ENCODE results near the gene USF1.

- TF ChIP-seq CTCF (IDR thresholded peaks at IDR 0.05), result no peak
- TF ChIP-seq POLR2AphosphoS5 (IDR thresholded peaks at IDR 0.05), result no peak
- TF ChIP-seq POLR2A (IDR thresholded peaks at IDR 0.05), result no peak
- TF ChIP-seq EP300 (IDR thresholded peaks at IDR 0.05), result no peak
These were observed 39.4 kb upstream of the USF1 start for GRCh38 chr1:161085165-161085564.

All from stomach (tissue), 4 donors.